HG02610 (cell line): Measurements from ENCODE around the gene MAP4K4.
"Not testable (repeated sequence)": the region's sequence is repeated elsewhere in the genome, so short reads cannot be mapped to it uniquely, and the experiment has no call there.

Source experiments
- ATAC-seq: cut with Tn5 transposase; IDR thresholded peaks from one replicate; pipeline ENCODE4 v1.9.1; 2021; ENCODE audit warnings: mild to moderate bottlenecking, moderate library complexity; ENCODE audit not compliant: unreplicated experiment

Gene MAP4K4

DNA sequence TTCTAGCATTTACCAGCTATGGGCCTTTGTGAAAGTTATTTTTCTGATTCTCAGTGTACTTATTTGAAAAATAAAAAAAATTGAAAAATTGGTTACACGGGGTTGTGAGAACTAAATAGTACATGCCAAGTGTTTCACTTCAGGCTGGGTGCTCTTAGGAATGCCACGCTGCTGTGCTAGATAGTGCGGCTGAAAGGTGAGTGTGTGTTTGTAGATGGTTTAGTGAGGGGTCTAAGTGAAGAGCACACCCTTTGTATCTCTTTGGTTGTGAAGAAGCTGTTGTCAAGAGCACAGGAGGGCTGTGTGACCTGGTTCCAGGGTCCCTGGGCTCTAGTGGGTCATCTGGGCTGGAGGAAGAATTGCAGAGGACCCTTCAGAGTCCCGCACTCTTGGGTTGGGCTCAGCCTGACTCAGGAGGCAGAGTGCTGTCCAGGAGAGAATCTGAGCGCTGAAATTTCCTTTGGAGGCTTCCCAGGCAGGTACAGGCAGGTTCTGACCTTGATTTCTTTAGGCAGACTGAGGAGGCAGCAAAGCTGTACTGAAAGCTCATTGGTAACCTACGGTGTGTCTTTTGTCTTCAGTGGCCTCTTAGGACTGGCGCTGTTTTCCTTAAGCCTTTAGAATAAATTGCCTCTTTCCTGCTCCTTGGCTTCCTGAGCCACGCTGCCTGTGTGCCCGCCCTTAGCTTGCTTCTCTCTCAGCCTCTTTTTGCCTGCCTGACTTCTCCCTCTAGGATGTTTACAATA lies 44.4 kb downstream of the MAP4K4 start:
- ATAC-seq: no peak

DNA sequence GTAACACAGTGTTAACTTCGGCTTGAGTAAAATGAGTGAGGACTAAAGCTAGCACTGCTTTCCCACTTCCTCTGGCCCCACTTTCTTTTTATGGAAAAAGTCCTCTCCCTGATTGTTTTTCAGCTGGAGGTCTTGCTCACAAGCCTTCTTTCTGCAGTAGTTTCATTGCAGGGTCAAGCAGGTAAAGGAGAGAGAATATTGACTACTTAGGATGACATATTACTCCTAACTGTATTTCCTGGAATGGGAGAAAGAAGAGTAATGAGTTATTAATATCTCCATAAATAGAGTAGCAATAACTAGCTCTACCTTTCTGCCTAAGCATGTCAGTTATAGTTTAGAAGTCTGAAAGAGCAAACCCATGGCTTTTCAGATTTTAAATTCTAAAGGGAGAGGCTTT lies 45.0 kb downstream of the MAP4K4 start:
- ATAC-seq: no peak

DNA sequence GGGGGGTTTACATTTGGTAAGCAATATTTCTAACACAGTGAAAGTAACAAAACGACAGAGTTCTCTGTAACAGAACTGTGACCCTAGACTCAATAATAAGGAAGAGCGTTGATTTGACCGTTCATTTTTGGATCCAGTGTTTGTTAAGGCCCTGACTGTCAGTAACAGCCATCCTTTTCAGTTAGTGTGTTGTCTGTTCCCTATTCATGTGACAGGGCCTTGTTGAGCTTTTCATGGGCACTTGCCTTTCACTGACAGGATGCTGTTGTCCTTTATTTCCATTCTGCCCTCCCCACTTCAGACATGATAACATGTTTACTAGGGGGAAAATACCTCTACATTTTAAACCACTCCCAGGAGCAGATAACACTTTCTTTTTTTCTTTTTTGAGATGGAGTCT lies 45.8 kb downstream of the MAP4K4 start:
- ATAC-seq: no peak

DNA sequence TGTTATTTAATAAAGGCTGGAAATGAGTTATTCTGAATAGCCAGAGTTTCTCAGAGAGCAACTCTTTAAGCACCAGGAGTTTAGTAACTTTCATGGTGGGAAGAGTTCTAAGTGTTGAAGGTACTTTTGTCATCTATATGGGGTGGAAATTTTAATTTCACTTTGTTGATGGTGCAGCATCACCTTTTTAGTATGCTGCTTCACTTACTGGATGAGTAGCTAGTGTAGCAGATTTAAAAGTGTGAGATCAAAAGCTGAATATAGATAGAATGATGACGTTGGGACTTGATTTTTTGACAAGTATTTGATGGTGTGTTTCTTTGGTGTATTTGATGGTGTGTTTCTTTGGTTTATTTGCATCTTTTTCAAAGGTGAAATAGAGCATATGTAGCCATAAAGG lies 47.3 kb downstream of the MAP4K4 start:
- no peak for ATAC-seq

DNA sequence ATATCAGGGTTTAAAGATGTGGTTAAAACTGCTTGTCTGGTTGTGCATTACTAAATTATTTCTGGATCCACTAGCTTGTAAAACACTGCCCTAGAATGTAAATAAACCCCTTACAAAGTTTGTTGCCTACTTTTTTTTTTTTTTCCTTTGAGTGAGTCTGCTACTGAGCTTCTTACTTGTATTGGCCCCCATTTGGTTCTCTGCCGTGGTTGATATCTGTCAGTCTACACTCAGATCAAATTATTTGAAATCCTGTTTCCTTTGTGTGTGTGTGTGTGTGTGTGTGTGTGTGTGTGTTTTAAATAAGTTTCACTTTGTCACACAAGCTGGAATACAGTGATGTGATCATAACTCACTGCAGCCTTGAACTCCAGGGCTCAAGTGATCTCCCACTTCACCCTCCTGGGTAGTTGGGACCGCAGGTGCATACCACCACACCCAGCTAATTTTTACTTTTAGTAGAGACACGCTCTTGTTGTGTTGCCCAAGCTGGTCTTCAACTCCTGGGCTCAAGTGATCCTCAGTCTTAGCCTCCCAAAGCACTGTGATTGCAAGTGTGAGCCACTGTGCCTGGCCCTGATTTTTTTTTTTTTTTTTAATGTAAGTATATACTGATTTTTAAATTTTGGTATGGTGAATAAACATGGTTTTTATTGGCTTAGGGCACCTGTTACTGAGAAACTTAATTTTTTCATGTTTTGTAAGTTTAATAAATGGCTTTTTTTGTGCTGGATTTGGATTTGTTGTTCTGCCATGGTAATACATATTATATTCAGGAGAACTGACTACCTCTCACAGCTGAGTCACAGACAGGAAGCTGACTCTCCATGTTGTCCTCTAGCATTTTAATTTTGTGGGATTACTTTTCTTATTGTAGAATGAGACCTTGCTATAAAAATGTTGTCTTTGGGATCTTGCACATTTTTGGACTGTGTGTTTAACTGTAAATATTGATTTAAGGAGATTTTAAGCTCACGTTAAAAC lies 48.5 kb downstream of the MAP4K4 start:
- no peak for ATAC-seq

DNA sequence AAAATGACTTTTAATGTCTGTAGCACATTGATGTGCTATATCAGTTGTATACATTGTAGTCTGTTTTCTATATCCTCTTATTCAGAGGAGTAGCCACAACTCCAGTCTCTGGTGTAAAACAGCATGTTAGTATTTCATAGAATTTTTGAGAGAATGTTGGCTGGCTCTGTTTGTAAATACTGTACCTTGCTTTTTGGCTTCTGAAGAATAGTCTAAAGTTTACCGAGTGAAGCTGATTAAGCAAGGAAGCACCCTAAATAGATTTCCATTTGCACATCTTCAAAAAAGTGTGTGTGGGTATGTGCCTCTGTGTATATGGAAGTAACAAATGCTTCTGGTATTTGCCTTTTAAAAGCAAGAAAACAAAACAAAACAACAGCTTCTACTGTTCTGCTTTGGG lies 50.5 kb downstream of the MAP4K4 start:
- ATAC-seq: no peak

DNA sequence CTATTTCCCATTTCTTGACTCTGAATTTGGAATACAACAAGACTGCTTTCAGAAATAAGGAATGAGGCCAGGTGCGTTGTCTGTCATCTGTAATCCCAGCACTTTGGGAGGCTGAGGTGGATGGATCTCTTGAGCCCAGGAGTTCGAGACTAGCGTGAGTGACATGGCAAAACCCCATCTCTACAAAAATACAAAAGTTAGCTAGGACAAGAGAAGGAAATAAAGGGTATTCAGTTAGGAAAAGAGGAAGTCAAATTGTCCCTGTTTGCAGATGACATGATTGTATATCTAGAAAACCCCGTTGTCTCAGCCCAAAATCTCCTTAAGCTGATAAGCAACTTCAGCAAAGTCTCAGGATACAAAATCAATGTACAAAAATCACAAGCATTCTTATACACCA lies 51.0 kb downstream of the MAP4K4 start:
- not testable (repeated sequence) for ATAC-seq

DNA sequence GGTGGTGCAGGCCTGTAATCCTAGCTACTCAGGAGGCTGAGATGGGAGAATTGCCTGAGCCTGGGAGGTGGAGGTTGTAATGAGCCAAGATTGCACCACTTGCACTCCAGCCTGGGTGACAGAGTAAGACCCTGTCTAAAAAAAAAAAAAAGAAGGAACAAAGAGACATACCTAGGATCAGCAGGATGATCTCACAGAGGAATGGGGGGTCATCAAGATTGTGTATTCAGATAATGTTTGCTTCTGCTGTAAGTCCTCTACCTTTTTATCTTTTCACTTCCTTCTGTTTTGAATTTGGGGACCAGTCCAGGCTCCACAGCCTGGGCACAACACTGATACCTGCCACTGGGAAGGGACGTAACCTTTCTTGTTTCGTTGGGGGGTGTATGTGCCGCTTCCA lies 53.2 kb downstream of the MAP4K4 start:
- ATAC-seq: no peak

DNA sequence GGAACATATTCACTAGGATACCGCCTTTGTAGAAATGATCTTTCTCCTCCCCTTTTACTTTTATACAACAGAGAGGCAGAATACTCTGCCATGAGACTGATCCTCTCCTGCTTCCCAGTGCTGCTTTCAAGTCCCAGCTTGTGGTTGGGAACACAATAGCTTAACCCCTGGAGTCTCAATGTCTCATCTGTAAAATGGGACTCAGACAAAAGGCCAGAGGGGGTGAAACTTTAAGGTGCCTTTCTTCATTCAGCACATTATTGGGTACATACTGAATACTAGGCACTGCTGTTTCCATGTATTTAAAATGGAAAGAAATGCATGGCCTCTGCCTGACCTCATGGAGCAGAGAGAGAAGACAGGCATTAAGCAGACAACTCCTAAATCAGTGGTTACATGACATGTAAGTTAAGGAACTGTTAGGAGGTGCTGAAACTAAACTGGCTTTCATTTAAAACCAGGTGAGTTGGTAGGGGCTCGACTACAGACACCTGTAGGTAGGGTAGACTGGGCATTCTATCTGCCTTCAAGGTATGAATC lies 53.8 kb downstream of the MAP4K4 start:
- no peak for ATAC-seq

DNA sequence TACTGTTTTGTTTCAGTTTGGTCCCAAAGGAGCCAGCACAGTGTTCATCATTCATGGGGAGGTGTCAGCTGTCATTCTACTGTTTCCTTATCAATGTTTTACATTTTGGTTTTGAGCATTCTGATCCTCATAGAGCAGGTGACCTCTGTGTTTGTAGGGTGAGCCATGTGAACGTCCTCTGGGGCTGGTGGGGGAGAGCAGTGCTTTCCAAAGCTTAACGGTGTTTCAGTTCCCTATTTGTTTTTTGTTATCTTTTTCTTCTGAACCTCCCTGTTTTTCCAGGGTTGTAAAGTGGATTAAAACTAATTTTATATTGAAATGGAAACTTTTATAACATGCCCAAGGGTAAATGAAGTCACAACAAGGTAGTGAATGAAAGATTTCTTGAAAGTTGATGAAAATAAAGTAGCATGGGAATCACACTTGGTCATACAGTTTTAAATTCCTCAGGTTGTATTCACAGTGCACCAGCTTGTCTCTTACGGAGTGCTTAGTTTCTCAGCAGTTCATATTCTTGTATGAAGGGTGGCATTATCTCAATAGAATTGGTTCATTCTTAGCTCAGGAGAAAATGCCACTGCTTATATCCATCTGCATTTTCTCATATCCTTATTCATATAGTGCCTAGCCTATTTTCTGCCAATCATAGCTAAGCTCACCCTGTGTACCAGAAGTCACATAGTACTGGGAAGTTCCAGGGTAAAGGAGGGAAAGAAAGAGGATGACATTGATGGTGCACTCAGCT lies 54.5 kb downstream of the MAP4K4 start:
- peak; percentile 65 for ATAC-seq

DNA sequence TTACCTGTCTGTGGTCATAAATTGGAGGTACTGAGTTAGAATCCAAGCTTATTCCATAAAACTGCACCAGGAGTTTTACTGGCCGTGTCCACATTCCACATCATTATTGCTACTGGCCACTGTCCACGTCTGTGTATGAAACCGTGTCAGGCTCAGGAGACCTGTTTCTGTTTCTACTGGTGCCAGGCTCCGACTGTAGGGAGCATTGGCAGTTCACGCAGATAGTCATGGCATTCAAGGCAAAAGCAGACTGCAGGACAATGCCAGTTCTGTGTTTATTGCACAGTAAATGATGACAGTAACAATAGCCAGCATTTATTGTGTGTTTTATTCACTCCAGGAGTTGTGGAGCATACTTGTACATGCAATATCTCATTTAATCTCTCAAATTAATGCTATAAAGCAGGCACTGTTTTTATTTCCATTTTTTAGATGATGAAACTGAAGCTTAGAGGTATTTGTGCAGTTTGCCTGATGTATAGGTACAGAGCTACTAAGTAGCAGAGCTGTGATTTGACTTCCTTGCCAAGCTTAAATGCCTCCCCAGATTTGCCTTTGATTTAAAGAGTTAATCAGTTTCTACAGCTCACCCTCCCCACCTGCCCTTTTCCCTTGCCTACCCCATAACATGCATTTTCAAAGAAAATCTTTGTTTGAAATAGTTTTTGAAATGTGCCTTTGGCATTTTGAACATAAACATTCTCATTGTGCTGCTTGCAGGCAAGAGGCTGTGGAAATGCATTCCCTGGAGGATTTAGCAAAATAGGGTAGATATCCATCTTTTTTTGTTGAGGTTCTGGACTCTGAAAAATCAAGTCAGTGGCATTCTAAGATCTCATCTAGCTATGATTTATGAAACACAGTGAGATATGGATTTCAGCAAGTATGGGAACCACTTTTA lies 55.5 kb downstream of the MAP4K4 start:
- no peak for ATAC-seq

DNA sequence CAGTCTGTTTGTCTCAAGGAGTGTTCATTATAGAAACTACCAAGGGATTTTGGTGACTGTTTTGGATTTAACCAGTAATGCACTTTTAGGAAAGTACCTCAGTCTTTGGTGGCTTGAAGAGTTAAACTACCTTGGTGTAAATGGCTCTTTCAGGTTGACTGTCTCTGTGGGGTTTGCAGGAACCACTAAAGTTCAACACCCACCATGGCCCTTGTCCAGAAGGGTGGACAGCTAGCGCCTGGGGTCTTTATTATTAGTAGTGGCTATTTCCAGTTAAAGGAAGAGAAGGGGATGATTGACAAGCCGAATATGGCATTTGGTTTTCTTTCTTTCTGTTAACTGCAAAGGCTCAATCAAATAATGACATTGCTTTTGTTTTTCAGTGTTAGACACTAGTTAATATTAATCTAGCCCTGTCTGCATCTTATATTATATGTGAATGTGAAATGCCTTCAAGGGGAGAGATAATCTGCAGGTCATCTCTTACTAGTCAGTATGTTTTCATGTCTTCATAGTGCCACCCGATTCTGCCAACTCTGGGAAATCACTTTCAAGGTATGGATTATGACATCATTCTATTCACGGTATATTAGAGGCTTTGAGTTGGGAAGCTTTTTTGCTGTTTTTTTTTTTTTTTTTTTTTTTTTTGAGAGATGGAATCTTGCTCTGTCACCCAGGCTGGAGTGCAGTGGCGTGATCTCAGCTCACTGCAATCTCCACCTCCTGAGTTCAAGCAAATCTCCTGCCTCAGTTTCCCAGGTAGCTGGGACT lies 56.4 kb downstream of the MAP4K4 start:
- ATAC-seq: peak; percentile 45

DNA sequence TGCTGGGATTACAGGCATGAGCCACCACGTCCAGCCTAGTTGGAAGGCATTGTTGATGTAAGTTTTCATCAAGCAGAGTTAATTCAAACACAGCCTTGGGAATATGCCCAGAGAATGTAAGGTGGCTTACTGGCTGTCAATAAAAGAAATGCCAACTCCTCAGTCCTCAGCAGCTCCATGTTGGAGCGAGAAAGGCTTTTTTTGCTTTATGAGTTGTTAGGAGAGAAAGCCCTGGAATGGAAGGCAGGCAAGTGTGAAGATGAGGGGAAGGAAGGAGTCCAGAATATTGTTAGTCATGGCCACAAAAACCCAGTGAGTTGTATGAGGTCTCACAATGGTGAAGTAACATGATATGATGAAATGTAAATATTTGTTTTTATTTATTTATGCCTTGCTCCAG lies 57.1 kb downstream of the MAP4K4 start:
- no peak for ATAC-seq

DNA sequence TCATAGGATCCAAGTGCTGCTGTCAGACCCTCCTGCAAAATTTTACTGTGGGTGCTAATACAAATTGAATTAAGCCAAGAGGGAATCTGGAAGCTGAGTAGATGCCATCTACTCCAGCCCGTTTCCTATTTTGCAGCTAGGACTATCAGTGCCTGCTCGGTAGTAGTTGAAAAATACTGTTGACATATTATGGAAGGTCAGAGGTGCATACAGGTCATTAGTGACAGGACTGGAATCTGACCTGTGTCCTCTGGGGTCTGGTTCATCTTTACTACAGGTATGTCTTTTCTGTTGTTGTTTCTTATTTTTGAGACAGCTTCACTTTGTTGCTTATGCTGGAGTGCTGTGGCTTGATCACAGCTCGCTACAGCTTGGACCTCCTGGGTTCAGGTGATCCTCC lies 58.8 kb downstream of the MAP4K4 start:
- ATAC-seq: no peak

DNA sequence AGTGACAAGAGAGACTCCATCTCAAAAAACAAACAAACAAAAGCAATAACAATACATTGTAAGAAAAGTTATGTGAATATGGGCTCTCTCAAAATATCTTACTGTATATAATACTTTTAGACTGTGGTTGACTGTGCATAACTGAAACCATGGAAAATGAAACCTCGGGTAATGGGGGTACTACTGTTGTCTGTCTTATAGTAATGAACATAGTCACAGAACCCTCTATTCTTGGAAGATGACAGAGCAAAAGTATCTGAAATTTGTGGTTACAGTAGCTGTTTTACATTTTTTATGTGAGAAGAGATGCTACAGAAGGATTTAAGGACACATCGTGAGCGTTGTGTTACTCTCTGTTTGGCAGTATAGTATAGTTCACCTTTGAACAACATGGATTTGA lies 60.5 kb downstream of the MAP4K4 start:
- peak; percentile 49 for ATAC-seq

DNA sequence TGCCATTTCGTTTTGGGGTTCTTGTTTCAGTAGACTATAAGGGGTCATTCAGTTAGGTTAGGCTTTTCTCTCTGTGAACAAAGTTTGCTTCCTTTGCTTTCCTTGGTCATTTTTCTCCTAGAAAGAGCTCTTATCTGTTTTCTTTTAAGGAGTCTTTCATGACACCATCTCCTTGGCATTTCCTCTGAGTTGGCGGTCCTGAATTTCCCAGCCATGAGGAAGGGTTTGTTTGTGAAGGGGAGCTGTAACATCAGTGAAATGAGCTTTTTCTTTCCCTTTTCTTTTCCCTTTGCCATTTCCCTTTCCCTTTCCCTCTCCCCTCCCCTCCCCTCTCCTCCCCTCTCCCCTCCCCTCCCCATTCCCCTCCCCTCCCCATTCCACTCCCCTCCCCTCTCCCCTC lies 61.7 kb downstream of the MAP4K4 start:
- ATAC-seq: no peak

DNA sequence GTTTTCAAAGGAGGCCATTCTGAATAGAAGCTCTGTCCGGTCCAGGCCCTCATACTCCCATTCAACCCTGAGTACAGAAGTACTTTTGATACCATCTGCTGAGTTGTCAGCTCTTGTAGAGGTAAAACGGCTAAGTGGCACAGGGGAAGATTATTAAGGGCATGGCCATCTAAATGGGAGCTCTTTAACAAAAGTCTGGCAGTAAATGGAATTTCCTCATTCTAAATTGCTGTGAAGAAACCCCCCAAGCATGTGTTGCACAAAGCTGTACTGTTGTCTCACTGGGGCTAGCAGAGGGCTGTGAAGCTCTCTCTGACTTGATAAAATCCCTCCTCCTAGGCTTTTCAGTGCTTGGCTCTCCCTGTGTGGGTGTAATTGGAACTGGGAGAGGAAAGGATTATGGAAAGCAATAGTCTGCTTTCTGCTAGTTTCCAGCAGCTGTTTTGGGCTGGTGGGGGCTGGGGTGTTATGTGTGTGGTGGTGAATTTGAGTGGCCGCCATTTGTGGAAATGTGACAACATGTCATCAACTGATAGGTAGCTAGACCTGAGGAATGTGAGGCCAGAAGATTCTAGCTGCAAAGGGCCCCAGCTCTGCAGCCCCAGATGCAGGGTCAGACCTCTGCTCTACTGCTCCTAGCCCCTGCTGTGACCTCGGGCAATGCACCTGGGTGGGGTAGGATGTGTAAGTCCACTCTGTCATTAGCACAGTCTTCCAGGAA lies 65.1 kb downstream of the MAP4K4 start:
- ATAC-seq: no peak

DNA sequence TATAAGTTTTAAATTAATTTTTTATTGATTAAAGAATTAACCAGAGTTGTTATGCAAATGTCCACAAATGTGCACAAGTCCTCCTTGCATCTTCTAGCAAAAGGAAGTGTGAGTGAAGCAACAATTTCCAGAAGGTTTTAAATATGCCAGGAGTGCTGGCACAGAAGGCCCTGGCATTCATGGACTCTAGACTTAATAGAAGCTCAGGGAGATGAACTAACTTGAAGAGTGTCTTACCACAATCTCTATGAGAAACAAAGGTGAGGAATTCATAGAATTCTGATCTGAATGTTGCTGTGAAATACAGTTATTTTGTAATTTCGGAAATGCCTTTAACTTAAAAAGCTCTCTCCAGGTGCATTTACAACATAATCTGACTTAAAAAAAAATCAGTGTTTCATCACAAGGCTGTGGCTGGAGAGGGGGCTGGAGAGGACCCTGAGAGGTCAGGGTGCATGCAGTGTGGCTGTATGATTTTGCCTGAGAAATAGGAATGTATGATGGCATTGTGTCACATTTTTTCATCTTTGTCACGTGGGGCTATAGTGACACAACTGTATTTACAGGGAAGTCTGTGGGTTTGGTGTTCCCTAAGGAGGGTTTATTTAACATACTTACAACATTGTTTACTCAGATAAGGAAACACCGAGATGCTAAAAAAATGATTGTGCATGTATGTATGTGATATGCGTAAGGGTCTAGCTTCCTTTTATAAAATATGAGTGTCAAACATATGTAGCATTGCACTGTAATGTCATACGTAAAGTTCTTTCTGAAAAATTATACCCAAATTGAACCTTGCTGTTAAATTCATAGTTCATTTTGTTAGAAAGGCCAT lies 66.2 kb downstream of the MAP4K4 start:
- ATAC-seq: no peak
